NCI-H1092 (cell line): ENCODE data around the gene CDC42BPG.
"Not testable (repeated sequence)": the region's sequence is repeated elsewhere in the genome, so short reads cannot be mapped to it uniquely, and the experiment has no call there.

Experiments
- DNase-seq: peaks from one replicate; lab custom pipeline; 2025; lab: John Stamatoyannopoulos, UW

The CDC42BPG gene

GRCh38 chr11:64835616-64836447, 8.6 kb downstream of the CDC42BPG start:
- no peak for DNase-seq

- DNase-seq = no peak
Observed at GRCh38 chr11:64834723-64835615, 9.5 kb downstream of the CDC42BPG start.

GRCh38 chr11:64834031-64834722, 10.3 kb downstream of the CDC42BPG start:
- DNase-seq = no peak

- no peak for DNase-seq
Observed at GRCh38 chr11:64833509-64833908, 10.9 kb downstream of the CDC42BPG start.

GRCh38 chr11:64833198-64833502, 11.3 kb downstream of the CDC42BPG start:
- no peak for DNase-seq

GRCh38 chr11:64832467-64833197, 11.8 kb downstream of the CDC42BPG start:
- no peak for DNase-seq

- peak; percentile 52 for DNase-seq
Observed at GRCh38 chr11:64831411-64831891, 13.0 kb downstream of the CDC42BPG start.

GRCh38 chr11:64829536-64830251, 14.8 kb downstream of the CDC42BPG start:
- no peak for DNase-seq

- DNase-seq = no peak
Observed at GRCh38 chr11:64827451-64827839, 17.0 kb downstream of the CDC42BPG start.

GRCh38 chr11:64826578-64827450, 17.6 kb downstream of the CDC42BPG start:
- DNase-seq = no peak

GRCh38 chr11:64826062-64826461, 18.4 kb downstream of the CDC42BPG start:
- no peak for DNase-seq

GRCh38 chr11:64823568-64824119, 20.8 kb downstream of the CDC42BPG start:
- no peak for DNase-seq

- no peak for DNase-seq
Observed at GRCh38 chr11:64817476-64817875, 27.0 kb downstream of the CDC42BPG start.

GRCh38 chr11:64815433-64815832, 29.0 kb downstream of the CDC42BPG start:
- DNase-seq = not testable (repeated sequence)

- no peak for DNase-seq
Observed at GRCh38 chr11:64814712-64815187, 29.7 kb downstream of the CDC42BPG start.

- DNase-seq = no peak
Observed at GRCh38 chr11:64813826-64814225, 30.6 kb downstream of the CDC42BPG start.

GRCh38 chr11:64810891-64811272, 33.6 kb downstream of the CDC42BPG start:
- DNase-seq = no peak

GRCh38 chr11:64810271-64810890, 34.1 kb downstream of the CDC42BPG start, which contains the start of gene MEN1:
Gene MEN1 (minus strand): TSS chr11:64810551. CDS start chr11:64810109, 442 bp downstream.
- peak; percentile 95 for DNase-seq

GRCh38 chr11:64809781-64810241, 34.6 kb downstream of the CDC42BPG start:
- DNase-seq = no peak
